ENCODE results near the gene NOX5.

- TF ChIP-seq CTCF (IDR thresholded peaks at IDR 0.05; ENCODE audit: low read depth, low read length, missing input control) (no peak), ZBTB33 (IDR thresholded peaks at IDR 0.05) (no peak), TAF1 (conservative IDR thresholded peaks at IDR 0.05) (no peak), JUND (IDR thresholded peaks at IDR 0.05) (no peak), FOXA1 (IDR thresholded peaks at IDR 0.05) (no peak), RAD21 (IDR thresholded peaks at IDR 0.05) (no peak), GABPA (IDR thresholded peaks at IDR 0.05 in 1 of 2, conservative IDR thresholded peaks at IDR 0.05 in 1 of 2) (no peak), EGR1 (IDR thresholded peaks at IDR 0.05; ENCODE audit: low read depth in 2 of 2) (no peak)
Observed at GRCh38 chr15:69035918-69036258, 21.4 kb downstream of the NOX5 start.

All from liver (tissue), 3 donors.